AG04450 (cell line): Measurements from ENCODE around the gene POLR1A. TPM values are rescaled to one million over a fixed set of nuclear protein-coding genes. Genes with fewer than 3 reads are reported as not detected.

Experiments
- CTCF ChIA-PET: fragments of 300-600, 350-600 bp; formaldehyde crosslinking; extraction: SDS; loops from one replicate; lab custom pipeline; 2022; ENCODE audit warnings: antibody characterized with exemption, inconsistent platforms; lab: Charles Lee
- POLR2A ChIA-PET: fragments of 350-600 bp; formaldehyde crosslinking; extraction: SDS; loops from one replicate; lab custom pipeline; 2021; ENCODE audit warnings: antibody characterized with exemption, inconsistent platforms; lab: Yijun Ruan, JAX
- DNase-seq: peaks from one replicate; pipeline ENCODE4 v3.0.0-alpha.2; 2011; ENCODE audit warnings: low read depth, low spot score
- H3K27ac ChIP-seq: one replicate; pipeline ENCODE4 v1.5.1; 2012; ENCODE audit warnings: low read depth, low read length, control low read depth
- H3K27me3 ChIP-seq: one replicate; pipeline ENCODE4 v1.6.0; 2012; ENCODE audit warnings: low read length; ENCODE audit not compliant: control insufficient read depth, insufficient read depth
- H3K4me3 ChIP-seq: 2 replicates; pipeline ENCODE4 v1.5.1; 2011; ENCODE audit warnings: mild to moderate bottlenecking, low read depth, low read length, control low read depth
- H3K9me3 ChIP-seq: 2 replicates; pipeline ENCODE4 v1.5.1; 2012; ENCODE audit warnings: low read length; ENCODE audit not compliant: control insufficient read depth, insufficient read depth
- CTCF ChIP-seq: IDR thresholded peaks from 2 replicates; pipeline ENCODE4 v1.5.1; 2011; ENCODE audit warnings: low read depth, low read length, control low read depth, inconsistent platforms
- polyA plus RNA-seq: library from polyadenylated mRNA; depleted of rRNA; stranded (reverse); fragments of >200 nt; gene quantifications from 2 replicates; pipeline ENCODE4 v1.2.3, GENCODE V29; 2011

The POLR1A gene
- polyA plus RNA-seq, 1 experiment: 11.1 TPM

GRCh38 chr2:86102157-86102556, 3.5 kb downstream of the POLR1A start:
- H3K27me3 ChIP-seq: no peaks in the 10 kb centered on the region
- H3K9me3 ChIP-seq: peaks cover 2% of the 10 kb centered on the region; the same call in 1 of the 2 replicates
- H3K4me3 ChIP-seq: no peak overlapping the region
- POLR2A ChIA-PET: no interaction called here
- CTCF ChIA-PET: no interaction called here
- no peak overlapping the region for H3K27ac ChIP-seq
- no peak for DNase-seq
- TF ChIP-seq CTCF: no peak

- no peak overlapping the region for H3K4me3 ChIP-seq
- TF ChIP-seq CTCF: no peak
- ChIA-PET POLR2A (no interaction called here), CTCF (no interaction called here)
- no peak for DNase-seq
- H3K9me3 ChIP-seq: no peaks in the 10 kb centered on the region
- no peak overlapping the region for H3K27ac ChIP-seq
- H3K27me3 ChIP-seq: no peaks in the 10 kb centered on the region
These were observed 7.8 kb downstream of the POLR1A start for GRCh38 chr2:86097913-86098312.

GRCh38 chr2:86097114-86097896, 8.4 kb downstream of the POLR1A start:
- CTCF ChIA-PET: interaction anchor here (1.0 kb wide), 1 partner anchor 270 kb away, joined by 3 read pairs; no protein-coding TSS in a partner anchor
- no peak overlapping the region for H3K4me3 ChIP-seq
- no peak for TF ChIP-seq CTCF
- H3K27me3 ChIP-seq: no peaks in the 10 kb centered on the region
- DNase-seq: no peak
- no peaks in the 10 kb centered on the region for H3K9me3 ChIP-seq
- POLR2A ChIA-PET: no interaction called here
- no peak overlapping the region for H3K27ac ChIP-seq

DNA sequence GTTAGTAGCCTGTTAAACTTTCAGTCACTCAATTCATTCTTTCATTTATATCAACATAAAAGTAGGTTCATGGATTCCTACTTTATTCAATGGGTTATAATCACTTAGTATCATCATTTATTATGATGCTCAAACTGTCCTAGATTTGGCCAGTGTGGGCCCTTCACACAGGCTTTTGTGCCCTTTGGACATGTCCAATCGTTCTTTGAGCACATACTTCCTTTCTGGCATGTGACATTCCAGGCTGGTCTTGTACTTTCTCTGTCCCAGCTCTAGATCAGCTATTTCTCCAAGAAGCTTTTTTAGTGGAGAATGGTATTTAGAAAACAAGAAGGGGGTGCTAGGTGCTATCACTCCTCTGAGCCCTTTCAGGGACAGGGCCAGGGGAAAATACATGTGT, 11.5 kb downstream of the POLR1A start:
- H3K9me3 ChIP-seq: no peaks in the 10 kb centered on the region
- ChIA-PET POLR2A (no interaction called here), CTCF (no interaction called here)
- no peak for TF ChIP-seq CTCF
- no peaks in the 10 kb centered on the region for H3K27me3 ChIP-seq
- no peak overlapping the region for H3K4me3 ChIP-seq
- no peak for DNase-seq
- H3K27ac ChIP-seq: no peak overlapping the region
